ENCODE results near the gene OR7E24.
A peak's percentile ranks its signal among the peaks of the same experiment; 100 is the strongest.
"Not testable (repeated sequence)": the region's sequence is repeated elsewhere in the genome, so short reads cannot be mapped to it uniquely, and the experiment has no call there.

Gene OR7E24

DNA sequence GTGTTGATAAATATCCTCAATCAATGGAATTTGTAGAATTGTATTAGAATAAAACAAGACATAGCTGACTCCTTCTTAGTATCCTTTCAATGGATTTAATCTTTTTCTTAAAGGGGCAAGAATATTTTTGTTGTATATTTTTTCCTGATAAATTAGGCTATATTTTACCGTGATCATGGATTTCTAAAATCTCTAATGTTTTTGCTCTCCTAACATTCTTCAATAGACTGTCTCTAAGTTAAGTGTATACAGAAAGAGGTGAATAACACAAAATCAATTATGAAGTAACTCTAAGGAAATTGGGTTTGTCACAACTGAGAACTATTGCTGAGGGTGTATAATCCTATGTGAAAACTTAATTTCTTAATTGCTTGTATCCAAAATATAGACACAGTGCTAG, at the start of gene OR7E24:
TSS of gene OR7E24 (plus strand) at position 301 of the 400 bp plus-strand sequence. CDS start 114 bp downstream, outside the sequence.
- no peak for DNase-seq

DNA sequence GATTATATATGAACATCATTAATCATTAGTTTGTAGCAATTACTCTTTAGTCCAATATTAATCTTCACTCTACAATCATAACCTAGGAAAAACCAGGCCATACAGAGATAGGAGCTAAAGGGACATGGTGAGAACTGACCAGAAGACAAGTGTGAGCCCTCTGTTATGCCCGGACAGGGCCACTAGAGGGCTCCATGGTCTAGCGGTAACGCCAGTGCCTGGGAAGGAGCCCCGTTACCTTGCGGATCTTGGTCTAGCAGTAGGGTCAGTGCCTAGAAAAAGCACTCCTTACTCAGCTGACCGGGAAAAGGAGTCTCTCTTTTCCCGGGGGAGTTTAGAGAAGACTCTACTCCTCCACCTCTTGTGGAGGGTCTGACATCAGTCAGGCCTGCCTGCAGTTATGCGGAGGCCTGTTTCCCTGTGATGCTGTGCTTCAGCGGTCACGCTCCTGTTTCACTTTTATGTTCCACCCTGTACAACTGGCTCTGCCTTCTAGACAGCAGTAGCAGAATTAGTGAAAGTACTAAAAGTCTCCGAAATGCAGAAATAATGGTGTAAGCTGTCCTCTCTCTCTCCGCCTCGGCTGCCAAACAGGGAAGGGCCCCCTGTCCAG, 45.1 kb upstream of the OR7E24 start:
- peak; percentile 28 for DNase-seq

DNA sequence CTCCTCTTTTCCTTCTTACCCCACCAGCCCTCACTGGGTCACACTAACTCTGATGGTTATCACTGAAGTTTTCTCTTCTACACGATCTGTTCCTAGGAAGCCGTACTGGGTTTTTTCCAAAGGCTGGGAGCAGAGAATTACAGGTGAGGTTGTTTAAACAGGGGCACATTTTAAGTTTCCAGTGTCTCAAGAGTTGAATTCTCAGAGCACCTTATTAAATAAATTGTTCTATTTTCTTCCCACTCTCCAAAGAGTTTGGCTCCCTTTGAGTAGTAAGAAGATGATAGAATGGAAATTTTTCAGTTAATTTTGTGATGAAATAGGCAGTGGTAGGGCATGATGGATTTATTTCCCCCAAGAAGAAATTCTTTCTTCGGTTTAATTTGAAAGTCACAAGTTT, 31.2 kb upstream of the OR7E24 start, which contains the start of gene OR7D4:
TSS of gene OR7D4 (minus strand) at position 101 of the 400 bp plus-strand sequence. CDS start 4,752 bp downstream, outside the sequence.
- no peak for DNase-seq

DNA sequence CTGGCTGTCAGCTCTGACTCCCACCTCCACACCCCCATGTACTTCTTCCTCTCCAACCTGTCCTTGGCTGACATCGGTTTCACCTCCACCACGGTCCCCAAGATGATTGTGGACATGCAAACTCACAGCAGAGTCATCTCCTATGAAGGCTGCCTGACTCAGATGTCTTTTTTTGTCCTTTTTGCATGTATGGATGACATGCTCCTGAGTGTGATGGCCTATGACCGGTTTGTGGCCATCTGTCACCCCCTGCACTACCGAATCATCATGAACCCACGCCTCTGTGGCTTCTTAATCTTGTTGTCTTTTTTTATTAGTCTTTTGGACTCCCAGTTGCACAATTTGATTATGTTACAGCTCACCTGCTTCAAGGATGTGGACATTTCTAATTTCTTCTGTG, 506 bp downstream of the OR7E24 start:
- no peak for DNase-seq

DNA sequence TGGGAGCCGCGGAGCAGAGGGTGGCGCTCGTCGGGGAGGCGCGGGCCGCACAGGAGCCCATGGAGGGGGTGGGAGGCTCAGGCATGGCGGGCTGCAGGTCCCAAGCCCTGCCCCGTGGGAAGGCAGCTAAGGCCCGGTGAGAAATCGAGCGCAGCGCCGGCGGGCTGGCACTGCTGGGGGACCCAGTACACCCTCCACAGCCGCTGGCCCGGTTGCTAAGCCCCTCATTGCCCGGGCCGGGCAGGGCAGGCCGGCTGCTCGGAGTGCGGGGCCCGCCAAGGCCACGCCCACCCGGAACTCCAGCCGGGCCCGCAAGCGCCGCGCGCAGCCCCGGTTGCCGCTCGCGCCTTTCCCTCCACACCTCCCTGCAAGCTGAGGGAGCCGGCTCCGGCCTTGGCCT, 32.8 kb downstream of the OR7E24 start:
- DNase-seq, result not testable (repeated sequence)

DNA sequence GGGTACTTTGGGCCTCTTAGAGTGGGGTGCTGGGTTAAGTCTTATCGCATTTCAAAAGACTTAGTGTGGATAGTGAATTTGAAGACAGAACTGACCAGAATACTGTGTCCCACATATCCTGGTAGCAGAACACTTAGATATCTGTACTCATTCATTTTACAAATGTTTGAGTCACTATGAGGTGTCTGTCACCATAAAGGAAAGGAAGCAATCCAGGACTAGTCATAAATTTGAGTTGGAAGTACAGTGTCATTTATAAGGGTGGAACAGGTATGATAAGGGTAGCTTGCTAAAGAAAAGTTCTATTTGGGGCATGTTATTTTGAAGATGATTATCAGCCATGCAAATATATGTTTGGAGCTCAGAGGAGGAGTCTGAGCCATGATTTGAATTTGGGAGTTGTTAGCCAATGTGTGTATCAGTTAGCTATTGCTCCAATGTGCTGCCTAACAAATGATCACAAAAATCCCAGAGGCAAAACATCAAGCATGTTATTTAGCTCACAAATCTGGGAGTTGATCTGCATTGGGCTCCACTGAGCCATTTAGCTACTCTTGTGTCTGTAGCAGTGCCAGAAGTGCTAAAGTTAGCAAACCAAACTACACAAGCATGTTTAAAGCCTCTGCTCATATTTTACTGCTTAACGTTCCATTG, 38.6 kb downstream of the OR7E24 start:
- no peak for DNase-seq

DNA sequence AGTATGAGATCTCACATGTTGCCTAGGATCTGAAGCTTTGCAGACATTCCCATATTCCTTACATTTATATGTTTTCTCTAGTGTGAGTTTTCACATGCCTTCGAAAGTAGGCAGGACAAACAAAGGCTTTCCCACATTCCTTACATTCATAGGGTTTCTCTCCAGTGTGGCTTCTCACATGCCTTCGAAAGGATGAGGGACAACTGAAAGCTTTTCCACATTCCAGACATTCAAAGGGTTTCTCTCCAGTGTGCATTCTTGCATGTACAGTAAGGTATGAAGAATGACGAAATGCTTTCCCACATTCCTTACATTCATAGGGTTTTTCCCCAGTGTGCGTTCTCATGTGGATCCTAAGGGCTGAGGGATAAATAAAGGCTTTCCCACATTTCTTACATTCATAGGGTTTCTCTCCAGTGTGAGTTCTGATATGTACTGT, 44.7 kb downstream of the OR7E24 start:
- no peak for DNase-seq

DNA sequence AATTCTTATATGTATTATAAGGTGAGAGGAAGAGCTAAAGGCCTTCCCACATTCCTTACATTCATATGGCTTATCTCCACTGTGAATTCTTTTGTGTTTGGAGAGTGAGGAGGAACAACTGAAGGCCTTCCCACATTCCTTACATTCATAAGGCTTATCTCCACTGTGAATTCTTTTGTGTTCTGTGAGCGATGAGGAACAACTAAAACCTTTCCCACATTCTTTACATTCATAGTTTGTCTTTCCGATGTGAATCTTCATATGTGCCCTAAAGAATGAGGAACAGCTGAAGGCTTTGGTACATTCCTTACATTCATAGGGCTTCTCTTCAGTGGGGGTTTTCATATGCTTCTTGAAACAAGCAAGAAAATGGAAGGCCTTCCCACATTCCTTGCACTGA, 45.6 kb downstream of the OR7E24 start:
- no peak for DNase-seq
